Effector memory CD4-positive, alpha-beta T cell (primary cell): ENCODE data around the gene AHNAK2.

Experiments used
- DNase-seq, 3 donors: peaks; one replicate each; pipeline ENCODE4 v3.0.0-alpha.2; 2020
- H3K27ac ChIP-seq: 2 replicates; pipeline ENCODE4 v1.7.0; 2013; ENCODE audit warnings: mild to moderate bottlenecking, low read length, moderate library complexity; ENCODE audit not compliant: insufficient read depth, poor library complexity, severe bottlenecking
- H3K27me3 ChIP-seq: replicated peaks from 2 replicates; pipeline ENCODE4 v1.7.0; 2013; ENCODE audit warnings: mild to moderate bottlenecking, low read length; ENCODE audit not compliant: insufficient read depth, control insufficient read depth, poor library complexity, severe bottlenecking
- H3K36me3 ChIP-seq: 2 replicates; pipeline ENCODE4 v1.7.0; 2013; ENCODE audit warnings: mild to moderate bottlenecking, low read length, moderate library complexity; ENCODE audit not compliant: control insufficient read depth, insufficient read depth
- H3K4me1 ChIP-seq: 2 replicates; pipeline ENCODE4 v1.7.0; 2013; ENCODE audit warnings: low read length, mild to moderate bottlenecking; ENCODE audit not compliant: control insufficient read depth, insufficient read depth, poor library complexity, severe bottlenecking
- H3K4me3 ChIP-seq: 2 replicates; pipeline ENCODE4 v1.7.0; 2013; ENCODE audit warnings: low read length, low read depth, mild to moderate bottlenecking; ENCODE audit not compliant: insufficient read depth, poor library complexity, severe bottlenecking
- H3K9me3 ChIP-seq: 2 replicates; pipeline ENCODE4 v1.7.0; 2013; ENCODE audit warnings: mild to moderate bottlenecking, low read length, moderate library complexity; ENCODE audit not compliant: control insufficient read depth

Gene AHNAK2

DNA sequence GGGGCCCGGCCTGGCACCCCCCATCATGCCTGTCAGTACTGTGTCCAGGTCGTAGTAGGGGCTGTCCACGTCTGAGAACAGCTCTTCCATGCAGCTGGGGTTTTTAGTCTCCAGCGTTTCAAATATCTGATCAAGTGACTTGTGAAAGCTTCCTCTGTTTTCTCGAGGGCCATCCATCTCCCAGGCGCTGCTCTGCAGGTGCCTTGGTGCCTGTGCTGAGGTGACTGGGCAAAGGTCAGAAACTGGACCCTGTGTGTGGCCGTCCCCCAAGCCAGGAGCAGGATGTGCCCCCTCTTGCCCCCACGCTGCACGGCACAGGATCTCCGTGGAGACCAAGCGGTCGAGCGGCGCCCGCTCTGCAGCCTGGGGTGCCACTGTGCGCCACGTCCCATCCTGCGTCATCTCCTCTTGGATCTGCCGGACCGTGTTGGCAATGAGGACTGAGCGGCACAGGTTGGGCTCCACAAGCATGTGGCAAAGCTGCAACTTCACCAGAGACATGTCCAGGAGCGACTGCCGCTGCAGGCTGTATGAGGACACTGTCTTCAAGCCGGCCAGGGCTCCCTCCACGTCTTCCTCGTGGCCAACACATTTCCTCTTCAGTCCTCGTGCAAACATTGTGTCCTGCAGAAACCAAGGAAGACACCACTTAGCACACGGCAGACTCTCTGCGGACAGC lies 33.3 kb upstream of the AHNAK2 start:
- Histone ChIP-seq H3K9me3 (no peaks in the 10 kb centered on the region), H3K27me3 (no peaks in the 10 kb centered on the region), H3K4me3 (no peak overlapping the region), H3K36me3 (peaks cover 26% of the 10 kb centered on the region), H3K27ac (no peak overlapping the region), H3K4me1 (peaks cover 9% of the 10 kb centered on the region)
- DNase-seq = no peak

DNA sequence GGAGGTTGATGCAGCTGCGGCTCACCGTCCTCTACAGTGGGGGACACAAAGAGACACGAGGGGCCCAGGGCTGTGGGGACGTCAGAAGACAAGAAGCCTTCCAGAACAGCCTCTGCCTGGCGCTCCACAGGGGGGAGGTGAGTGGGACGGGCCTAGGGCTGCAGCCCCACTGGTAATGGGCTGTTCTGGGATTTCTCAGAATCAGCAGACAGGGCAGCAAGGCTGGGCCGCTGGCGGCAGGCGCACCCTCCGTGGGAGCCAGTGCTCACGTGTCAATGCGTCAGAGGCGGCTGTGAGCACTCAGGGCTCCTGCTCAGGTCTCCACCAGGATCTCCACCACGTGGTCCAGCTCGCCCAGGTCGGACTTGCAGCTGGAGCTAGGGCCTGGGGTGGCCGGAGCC lies 32.7 kb upstream of the AHNAK2 start:
- DNase-seq = no peak
- Histone ChIP-seq H3K27me3 (no peaks in the 10 kb centered on the region), H3K4me1 (peaks cover 9% of the 10 kb centered on the region), H3K9me3 (no peaks in the 10 kb centered on the region), H3K27ac (no peak overlapping the region), H3K36me3 (peaks cover 26% of the 10 kb centered on the region), H3K4me3 (no peak overlapping the region)

DNA sequence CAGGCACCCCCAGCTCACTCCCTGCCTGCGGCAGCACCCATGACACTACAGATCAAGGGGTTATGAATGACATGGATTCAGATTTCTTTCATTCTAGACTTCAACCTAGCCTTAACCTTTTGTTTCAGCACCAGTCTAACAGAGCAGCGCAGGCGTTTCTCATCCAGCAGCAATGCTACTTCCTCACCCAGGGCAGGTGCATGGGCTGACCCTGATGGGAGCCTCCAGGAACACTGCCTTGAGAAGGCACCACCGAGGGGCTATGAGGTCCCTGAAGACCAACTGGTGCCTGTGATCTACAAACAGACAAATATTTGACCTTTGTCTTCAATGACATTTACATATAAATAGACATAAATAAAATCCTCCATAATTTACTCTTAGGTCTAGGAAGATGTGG lies 31.9 kb upstream of the AHNAK2 start:
- H3K4me3 ChIP-seq = no peak overlapping the region
- H3K4me1 ChIP-seq = peaks cover 9% of the 10 kb centered on the region
- H3K36me3 ChIP-seq = peaks cover 26% of the 10 kb centered on the region
- H3K27ac ChIP-seq = no peak overlapping the region
- no peaks in the 10 kb centered on the region for H3K27me3 ChIP-seq
- H3K9me3 ChIP-seq = no peaks in the 10 kb centered on the region
- no peak for DNase-seq

DNA sequence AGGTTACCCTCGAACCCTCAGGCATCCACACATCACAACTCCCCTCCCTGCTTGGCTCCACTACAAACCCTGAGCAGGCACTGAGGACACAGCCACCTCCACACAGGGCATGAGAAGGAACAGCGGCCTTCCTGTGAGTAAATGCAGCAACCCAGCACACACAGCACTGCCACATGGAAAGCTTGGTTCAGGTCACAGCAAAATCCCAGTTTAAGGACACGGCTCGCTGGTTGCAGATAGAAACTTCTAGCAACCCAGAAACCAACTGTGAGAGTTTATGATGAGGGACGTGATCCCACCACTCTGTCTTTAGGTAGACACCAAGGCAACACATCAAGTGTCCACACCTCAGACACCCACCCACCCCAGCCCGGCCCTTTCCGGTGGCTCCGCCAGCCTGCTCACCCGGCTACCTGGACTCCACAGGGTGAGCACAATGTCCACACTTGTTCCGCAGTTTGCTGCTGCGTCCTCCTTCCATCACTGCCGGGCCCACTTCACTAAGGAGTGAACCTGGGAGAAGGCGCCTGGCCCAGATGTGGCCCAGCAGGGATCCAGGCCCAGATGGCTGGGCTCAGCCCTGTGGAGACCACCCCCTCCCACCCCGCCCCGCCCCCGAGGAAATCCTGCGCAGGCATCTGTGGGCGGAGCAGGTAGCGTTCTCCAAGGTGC lies 29.6 kb upstream of the AHNAK2 start:
- Histone ChIP-seq H3K27me3 (no peaks in the 10 kb centered on the region), H3K27ac (no peak overlapping the region), H3K4me1 (no peaks in the 10 kb centered on the region), H3K9me3 (no peaks in the 10 kb centered on the region), H3K4me3 (no peak overlapping the region), H3K36me3 (peaks cover 26% of the 10 kb centered on the region)
- DNase-seq = no peak

DNA sequence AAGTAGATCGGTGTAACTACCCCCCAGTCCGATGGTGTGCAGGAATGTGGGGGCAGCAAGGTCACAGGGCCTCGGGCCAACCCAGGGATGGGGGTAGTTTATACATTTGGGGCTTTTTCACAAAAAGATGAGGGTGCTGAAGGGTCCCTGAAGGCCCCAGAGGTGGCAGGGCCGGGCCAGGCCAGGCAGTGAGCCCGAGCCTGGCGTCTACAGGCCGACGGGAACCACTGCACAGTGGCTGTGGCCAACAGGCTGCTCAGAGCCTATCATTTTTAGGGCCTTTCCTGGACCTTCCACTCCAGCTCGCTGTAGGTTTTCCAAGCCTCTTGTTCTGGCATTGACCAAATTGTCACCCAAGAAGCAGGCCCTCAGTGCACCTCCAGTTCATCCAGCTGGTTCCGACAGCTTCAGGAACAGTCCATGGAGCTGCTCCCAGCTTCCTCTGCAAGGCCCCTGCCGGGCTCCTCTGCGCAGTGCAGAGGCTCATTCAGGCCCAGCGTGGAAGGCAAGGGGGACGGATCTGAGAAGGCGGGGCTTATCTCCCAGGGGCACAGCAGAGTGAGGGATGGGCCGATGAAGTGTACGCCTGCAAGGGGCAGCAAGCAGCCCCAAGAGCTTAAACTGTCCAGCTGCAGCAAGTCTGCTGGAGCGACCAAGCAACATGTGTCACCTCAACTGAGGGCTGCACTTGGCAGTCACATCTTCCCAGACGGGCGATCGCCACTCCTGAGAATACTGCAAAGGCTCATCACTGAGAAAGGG lies 28.8 kb upstream of the AHNAK2 start:
- no peaks in the 10 kb centered on the region for H3K9me3 ChIP-seq

DNA sequence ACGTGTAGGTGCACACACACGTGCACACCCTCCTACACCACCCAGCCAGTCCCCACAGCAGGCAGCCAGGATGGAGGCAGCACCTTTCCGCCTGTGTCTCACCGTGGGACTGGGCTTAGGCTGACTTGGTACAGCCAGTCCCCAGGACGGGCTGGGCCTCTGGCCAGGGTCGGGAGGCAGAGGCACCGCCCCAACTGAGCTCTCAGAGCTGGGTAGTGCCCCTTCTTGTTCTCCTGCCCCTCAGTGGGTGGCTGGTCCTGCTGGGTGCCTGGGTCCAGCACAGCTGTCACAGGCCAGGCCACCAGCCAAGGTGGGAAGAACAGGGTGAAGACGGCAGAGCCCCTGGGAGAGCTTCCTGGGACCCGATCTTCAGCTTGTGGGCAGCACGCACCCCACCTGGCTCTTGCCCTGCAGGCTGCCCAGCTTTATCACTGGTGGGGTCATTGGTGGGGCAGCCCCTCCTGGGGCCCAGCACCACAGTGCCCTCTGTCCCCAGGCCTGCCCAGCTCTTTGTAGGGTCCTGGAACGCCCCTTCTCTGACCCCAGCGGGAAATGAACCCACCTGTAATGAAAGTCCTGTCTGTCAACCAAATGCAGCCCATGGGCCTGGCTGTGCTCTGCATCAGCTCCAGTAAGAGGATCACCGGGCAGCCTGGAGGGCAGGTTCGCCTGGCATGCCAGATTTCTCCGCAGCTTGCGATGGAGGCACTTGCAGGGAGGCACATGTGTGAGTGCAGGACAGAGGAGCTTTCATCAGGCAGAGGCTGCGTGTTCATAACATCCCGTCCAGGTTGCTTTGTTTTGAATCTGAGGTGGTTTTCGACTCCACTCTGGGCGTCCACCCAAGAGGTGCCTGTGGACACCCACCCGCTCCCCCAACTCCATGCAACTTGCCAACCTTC lies 28.0 kb upstream of the AHNAK2 start:
- no peaks in the 10 kb centered on the region for H3K9me3 ChIP-seq
- DNase-seq = no peak
- H3K27ac ChIP-seq = no peak overlapping the region
- no peaks in the 10 kb centered on the region for H3K27me3 ChIP-seq
- no peaks in the 10 kb centered on the region for H3K4me1 ChIP-seq
- peaks cover 20% of the 10 kb centered on the region for H3K36me3 ChIP-seq
- no peak overlapping the region for H3K4me3 ChIP-seq

More for the DNA sequence above, 28.8 kb upstream of the AHNAK2 start:
- H3K27me3 ChIP-seq = no peaks in the 10 kb centered on the region
- H3K4me3 ChIP-seq = no peak overlapping the region
- peaks cover 26% of the 10 kb centered on the region for H3K36me3 ChIP-seq
- DNase-seq = no peak
- no peaks in the 10 kb centered on the region for H3K4me1 ChIP-seq
- H3K27ac ChIP-seq = no peak overlapping the region

DNA sequence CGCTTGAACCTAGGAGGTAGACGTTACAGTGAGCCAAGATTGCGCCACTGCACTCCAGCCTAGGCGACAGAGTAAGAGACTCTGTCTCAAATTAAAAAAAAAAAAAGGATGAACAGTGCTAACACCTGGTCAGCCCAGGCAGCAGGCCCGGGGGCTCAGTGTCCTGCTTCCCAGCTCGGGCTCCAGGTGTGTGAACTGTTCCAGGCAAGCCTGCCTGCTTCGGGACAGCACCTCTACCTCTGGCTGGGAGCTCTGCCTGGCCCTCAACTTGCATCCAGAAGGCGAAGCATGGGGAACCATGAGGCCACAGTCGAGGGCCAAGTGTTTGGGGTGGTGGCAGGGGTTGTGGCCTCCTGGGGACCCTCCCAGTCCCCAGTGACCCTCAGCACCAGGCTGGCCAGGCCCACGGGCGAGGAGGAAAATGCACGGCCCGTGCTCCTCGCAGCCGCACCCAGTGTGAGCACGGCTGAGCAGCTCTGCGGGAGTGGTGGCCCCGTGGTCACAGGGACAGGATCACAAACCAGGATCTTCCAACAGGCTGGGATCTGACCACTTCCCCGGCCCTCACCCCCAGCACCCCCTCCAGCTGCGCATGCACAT lies 27.3 kb upstream of the AHNAK2 start:
- no peak overlapping the region for H3K4me3 ChIP-seq
- no peaks in the 10 kb centered on the region for H3K27me3 ChIP-seq
- no peaks in the 10 kb centered on the region for H3K9me3 ChIP-seq
- H3K27ac ChIP-seq = no peak overlapping the region
- H3K36me3 ChIP-seq = peaks cover 14% of the 10 kb centered on the region
- H3K4me1 ChIP-seq = no peaks in the 10 kb centered on the region
- DNase-seq = no peak

DNA sequence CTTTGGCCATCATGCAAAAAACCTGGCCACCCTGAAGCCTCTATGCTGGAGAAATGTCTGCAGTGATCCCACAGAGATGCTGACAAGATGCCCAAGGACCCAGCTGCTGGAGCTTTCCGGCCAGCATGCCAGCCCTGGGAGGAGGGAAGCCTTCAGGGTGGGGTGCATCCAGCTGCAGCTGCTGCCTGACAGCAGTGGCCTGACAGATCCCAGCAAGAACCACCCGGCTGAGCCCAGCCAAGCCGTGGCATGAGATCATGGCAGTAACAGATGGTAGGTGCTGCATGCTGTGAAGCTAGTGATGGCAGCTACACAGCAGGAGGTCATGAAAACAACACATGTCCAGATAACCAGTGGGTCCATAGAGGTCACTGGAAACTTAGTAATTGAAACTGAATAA lies 21.2 kb upstream of the AHNAK2 start:
- H3K4me1 ChIP-seq = no peaks in the 10 kb centered on the region
- H3K9me3 ChIP-seq = no peaks in the 10 kb centered on the region
- H3K27me3 ChIP-seq = no peaks in the 10 kb centered on the region
- no peak overlapping the region for H3K27ac ChIP-seq
- no peak for DNase-seq
- H3K36me3 ChIP-seq = no peaks in the 10 kb centered on the region
- no peak overlapping the region for H3K4me3 ChIP-seq

DNA sequence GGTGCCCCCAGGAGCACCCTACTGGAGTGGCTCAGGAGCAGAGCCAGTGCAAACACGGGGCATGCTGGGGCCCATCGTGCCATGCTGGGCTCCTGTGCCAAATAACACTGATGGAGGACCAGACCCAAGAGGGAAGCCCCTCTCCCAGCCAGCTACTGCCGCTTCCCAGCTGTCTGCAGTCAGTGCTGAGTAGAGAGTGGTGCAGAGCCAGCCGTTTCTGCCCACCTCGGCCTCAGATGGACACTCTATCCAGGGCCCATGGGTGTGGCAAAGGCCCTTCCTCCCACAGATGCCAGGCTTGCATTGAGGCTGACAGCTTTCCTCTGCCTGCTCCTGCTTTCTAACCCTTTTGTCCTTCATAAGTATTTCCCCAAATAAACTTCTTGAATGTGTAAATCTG lies 20.6 kb upstream of the AHNAK2 start:
- Histone ChIP-seq H3K4me3 (no peak overlapping the region), H3K27me3 (no peaks in the 10 kb centered on the region)

More for the DNA sequence above, 20.6 kb upstream of the AHNAK2 start:
- Histone ChIP-seq H3K27ac (no peak overlapping the region), H3K9me3 (no peaks in the 10 kb centered on the region), H3K4me1 (no peaks in the 10 kb centered on the region), H3K36me3 (no peaks in the 10 kb centered on the region)
- no peak for DNase-seq
